ENCODE results near the gene NENF. TPM values are rescaled to one million over a fixed set of nuclear protein-coding genes. Genes with fewer than 3 reads are reported as not detected.

NENF gene
- total and polyA plus RNA-seq, 3 donors from 2014 or later: 33.9 to 54.6 (median 41.6) TPM

DNA sequence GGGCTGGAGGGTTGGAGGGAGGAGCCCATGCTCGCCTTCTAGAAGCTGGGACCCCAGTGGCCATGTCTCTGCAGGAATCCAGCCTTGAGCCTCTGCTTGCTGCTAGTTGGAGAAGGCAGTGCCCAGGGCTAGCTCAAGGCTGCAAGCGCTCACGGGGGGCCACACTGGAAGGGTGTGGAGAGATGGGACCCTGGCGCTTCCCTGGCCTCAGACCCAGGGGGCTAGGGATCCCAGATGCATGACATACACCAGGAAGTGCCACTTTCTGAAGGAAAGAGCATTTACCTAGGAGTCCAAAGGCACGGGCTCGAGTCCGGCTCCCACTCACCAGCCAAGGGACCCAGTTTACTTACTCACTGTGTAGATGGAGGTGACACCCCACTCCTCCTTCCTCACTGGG is 32.6 kb downstream of the NENF start:
- TF ChIP-seq, protein P1, sequence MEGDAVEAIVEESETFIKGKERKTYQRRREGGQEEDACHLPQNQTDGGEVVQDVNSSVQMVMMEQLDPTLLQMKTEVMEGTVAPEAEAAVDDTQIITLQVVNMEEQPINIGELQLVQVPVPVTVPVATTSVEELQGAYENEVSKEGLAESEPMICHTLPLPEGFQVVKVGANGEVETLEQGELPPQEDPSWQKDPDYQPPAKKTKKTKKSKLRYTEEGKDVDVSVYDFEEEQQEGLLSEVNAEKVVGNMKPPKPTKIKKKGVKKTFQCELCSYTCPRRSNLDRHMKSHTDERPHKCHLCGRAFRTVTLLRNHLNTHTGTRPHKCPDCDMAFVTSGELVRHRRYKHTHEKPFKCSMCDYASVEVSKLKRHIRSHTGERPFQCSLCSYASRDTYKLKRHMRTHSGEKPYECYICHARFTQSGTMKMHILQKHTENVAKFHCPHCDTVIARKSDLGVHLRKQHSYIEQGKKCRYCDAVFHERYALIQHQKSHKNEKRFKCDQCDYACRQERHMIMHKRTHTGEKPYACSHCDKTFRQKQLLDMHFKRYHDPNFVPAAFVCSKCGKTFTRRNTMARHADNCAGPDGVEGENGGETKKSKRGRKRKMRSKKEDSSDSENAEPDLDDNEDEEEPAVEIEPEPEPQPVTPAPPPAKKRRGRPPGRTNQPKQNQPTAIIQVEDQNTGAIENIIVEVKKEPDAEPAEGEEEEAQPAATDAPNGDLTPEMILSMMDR (IDR thresholded peaks at IDR 0.05): no peak
- no peak for TF ChIP-seq POLR2A (IDR thresholded peaks at IDR 0.05)
- Histone ChIP-seq H3K36me3 (ENCODE audit: low read depth, missing control alignments) (no peaks in the 10 kb centered on the region), H3K27me3 (no peaks in the 10 kb centered on the region), H3K9me3 (no peaks in the 10 kb centered on the region), H3K27ac (no peak overlapping the region), H3K4me3 (no peak overlapping the region), H3K4me1 (no peaks in the 10 kb centered on the region)
- DNase-seq: no peak
- WGBS, 2 donors: 97 to 100% methylated on average over 3 to 7 of the region's 7 CpGs
- intact Hi-C loops (cut with DNase I; ENCODE audit: low total_unique reads): no loop called here

DNA sequence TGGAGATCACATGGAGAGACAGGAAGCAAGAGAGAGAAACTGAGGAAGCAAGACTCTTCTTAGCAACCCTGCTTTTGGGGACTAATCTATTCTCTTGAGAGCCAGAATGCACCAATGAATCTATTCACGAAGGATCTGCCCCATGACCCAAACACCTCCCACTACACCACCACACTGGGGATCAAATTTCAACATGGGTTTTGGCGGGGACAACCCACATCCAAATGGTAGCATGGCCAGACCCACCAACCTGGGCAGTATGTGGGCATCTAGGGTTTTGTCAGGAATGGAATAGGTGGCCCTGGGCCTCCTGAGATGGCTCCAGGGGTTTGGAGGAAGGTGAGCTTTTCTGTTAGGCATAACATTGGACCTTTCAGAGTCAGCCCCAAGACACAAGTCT is 33.7 kb downstream of the NENF start:
- H3K4me1 ChIP-seq: no peaks in the 10 kb centered on the region
- H3K9me3 ChIP-seq: no peaks in the 10 kb centered on the region
- H3K4me3 ChIP-seq: no peak overlapping the region
- intact Hi-C loops (cut with DNase I; ENCODE audit: low total_unique reads): no loop called here
- 81 to 83% methylated on average over 2 of the region's 2 CpGs for WGBS, 2 donors
- no peaks in the 10 kb centered on the region for H3K27me3 ChIP-seq
- H3K36me3 ChIP-seq (ENCODE audit: low read depth, missing control alignments): no peaks in the 10 kb centered on the region
- no peak for DNase-seq
- no peak for TF ChIP-seq POLR2A (IDR thresholded peaks at IDR 0.05)
- TF ChIP-seq, protein P1 (IDR thresholded peaks at IDR 0.05): no peak
- no peak overlapping the region for H3K27ac ChIP-seq

DNA sequence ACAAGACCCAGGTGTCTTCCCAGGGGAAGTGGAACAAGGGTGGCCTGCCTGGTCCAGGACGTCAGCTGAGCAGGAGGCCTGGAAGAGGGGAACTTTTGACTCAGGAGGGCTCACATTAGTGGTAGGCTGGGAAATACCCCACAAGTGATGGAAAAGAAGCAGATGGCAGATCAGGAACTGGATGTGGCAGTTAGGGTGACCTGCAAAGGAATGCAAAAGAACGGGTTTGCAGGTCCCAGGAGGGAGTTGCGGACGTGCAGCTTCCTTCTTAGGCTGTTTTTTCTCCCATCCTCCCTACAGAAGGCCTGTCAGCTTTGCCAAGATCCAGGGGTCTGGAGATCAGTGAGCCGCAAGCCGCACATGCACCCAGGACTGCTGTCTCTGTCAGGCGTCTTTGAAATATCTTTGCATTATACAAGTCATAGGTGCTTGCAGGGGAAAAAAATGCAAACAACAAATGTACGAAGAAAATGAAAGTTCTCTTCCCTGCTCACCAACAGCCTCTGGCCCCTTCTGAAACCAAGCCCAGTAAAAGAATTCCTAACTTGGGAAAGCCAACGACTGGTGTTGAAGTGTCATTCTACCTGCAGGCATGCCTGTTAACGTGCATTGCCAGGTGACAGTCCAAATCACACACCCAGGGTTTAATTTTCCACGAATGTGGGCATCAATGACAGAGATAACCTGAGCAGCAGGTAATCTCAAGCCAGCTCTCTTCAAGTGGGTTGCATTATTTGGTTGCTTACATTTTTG is 34.4 kb downstream of the NENF start:
- WGBS, 2 donors: 54 to 56% methylated on average over 11 of the region's 11 CpGs
- no peaks in the 10 kb centered on the region for H3K4me1 ChIP-seq

DNA sequence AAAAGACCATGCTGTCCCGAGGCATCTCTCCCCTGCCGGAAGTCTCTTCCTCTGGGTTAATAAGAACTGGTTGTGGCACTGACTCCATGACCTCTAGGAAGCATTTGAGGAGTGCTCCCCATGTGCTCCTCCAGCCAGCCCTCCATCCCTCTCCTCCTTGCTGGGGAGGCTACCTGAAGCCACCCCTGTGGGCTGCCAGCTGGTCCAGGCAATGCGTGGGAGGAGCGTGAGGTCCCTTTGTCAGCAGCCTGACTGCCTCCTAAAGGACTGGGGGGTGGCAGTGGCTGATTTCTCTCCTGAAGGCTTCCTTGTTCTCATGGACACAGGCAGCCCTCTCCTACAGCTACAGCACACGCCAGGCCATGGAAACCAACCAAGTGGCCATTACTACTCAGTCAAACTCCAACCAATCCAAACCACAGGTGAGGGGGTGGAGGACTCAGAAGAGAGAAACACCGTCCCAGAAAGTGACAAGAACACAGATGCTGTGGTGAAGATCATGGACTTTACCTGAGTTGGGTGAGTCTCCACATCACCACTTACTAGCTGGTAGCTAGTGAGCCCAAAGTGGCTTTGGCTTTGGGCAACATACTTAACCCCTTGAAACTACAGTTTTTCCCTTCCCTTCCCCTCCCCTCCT is 35.2 kb downstream of the NENF start:
- no peaks in the 10 kb centered on the region for H3K4me1 ChIP-seq
- TF ChIP-seq, protein P1 (IDR thresholded peaks at IDR 0.05): no peak
- TF ChIP-seq POLR2A (IDR thresholded peaks at IDR 0.05): no peak
- WGBS, 2 donors: 68 to 82% methylated on average over 5 to 6 of the region's 6 CpGs
- H3K27me3 ChIP-seq: no peaks in the 10 kb centered on the region
- no peak for DNase-seq
- H3K27ac ChIP-seq: no peak overlapping the region
- intact Hi-C loops (cut with DNase I; ENCODE audit: low total_unique reads): no loop called here
- H3K36me3 ChIP-seq (ENCODE audit: low read depth, missing control alignments): no peaks in the 10 kb centered on the region
- H3K9me3 ChIP-seq: no peaks in the 10 kb centered on the region
- H3K4me3 ChIP-seq: no peak overlapping the region

More for the DNA sequence above, 34.4 kb downstream of the NENF start:
- H3K27ac ChIP-seq: no peak overlapping the region
- no peak for DNase-seq
- H3K4me3 ChIP-seq: no peak overlapping the region
- intact Hi-C loops (cut with DNase I; ENCODE audit: low total_unique reads): no loop called here
- H3K27me3 ChIP-seq: no peaks in the 10 kb centered on the region
- H3K9me3 ChIP-seq: no peaks in the 10 kb centered on the region
- TF ChIP-seq POLR2A (IDR thresholded peaks at IDR 0.05): no peak
- TF ChIP-seq, protein P1 (IDR thresholded peaks at IDR 0.05): no peak
- no peaks in the 10 kb centered on the region for H3K36me3 ChIP-seq (ENCODE audit: low read depth, missing control alignments)
